Hematopoietic multipotent progenitor cell treated with erythropoietin and hydrocortisone succinate and interleukin-3 and kit ligand, for 17 days (in vitro differentiated cells): ENCODE data around the gene GPX4.

ENCODE experiments used
- DNase-seq: peaks from one replicate; pipeline ENCODE4 v3.0.0-alpha.2; 2015; ENCODE audit warnings: low spot score

GPX4 gene

DNA sequence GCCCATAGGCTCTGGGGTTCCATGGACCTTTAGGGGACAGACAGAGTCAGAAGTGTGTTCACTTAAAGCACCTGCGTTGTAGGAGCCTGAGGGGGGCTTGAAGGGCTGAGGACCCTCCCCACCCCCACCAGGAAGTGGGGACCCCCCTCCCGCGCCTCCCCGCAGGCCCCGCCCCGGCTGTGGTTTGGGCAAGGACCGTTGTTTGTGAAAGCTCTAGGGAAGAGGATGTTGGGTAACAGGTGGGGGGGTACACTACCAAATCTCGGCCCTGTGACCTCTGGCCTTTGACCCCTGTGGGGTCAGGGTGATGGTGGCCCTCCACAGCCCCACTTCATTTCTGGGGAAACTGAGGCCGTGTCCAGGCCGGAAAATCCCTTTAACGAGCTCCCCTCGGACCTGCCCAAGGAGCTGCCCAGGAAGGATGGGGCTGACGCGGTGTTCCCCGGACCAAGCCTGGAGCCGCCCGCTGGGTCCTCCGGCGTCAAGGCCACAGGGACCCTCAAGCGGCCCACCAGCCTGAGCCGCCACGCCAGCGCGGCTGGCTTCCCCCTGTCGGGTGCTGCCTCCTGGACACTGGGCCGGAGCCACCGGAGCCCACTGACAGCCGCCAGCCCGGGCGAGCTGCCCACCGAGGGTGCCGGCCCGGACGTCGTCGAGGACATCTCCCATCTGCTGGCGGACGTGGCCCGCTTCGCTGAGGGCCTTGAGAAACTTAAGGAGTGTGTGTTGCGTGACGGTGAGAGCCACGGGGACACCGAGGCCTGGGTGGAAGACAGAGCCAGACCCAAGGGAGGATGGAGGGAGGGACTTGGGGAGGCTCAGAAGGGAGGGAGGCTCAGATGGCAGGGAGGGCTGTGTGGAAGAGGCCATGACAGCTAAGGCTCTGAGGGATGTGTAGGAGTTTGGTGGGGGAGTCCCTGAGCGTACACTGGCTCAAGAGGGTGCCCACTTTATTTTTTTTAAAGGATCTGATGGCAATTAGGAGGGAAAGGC is 35.5 kb upstream of the GPX4 start:
- DNase-seq: no peak

DNA sequence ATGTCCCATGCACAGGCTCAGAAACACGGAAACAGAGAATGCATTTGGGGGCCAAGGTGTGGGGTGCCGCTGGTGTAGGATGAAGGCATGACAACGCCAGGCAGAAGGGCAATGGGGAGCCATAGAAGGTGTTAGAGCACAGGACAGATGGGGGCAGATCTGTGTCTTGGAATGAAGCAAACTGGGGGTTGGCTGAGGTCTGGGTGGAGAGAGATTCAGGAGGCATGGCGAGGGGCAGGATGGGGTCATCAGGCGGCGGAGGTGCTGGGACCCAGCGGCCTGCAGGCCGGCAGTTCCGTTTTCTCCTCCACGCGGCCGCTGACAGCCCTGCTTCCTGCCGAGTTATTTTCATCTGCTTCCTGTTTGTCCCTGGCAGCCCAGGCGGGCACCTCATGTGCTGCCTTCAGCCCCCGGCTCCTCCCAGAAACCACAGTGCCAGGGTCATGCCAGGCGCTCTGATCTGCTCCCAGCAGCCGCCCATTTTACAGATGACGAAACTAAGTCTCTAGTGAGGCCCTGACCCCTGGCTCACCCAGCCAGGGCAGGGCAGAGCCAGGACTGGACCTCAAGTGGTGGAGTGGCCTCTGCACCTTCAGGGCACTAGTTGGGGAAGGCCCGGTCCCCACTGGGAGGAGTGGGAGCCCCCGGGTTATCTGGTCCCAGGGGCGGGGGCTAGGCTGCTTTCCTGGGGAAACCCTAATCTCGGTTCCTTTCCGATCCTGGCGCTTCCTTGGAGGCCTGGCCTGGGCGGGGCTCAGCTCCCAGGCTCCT is 34.6 kb upstream of the GPX4 start:
- no peak for DNase-seq

DNA sequence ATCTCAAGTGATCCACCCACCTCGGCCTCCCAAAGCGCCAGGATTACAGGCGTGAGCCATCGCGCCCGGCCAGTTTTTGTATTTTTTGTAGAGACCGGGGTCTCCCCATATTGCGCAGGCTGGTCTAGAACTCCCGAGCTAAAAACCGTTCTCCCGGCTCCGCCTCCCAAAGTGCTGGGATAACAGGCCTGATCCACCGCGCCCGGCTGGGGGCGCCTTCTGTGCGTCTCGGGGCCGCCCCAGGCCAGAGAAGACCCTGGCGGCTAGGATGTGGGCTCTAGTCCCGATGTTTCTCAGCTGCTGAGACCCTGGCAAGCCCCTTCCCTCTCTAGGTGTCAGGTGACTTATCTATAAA is 33.2 kb upstream of the GPX4 start:
- DNase-seq: no peak

DNA sequence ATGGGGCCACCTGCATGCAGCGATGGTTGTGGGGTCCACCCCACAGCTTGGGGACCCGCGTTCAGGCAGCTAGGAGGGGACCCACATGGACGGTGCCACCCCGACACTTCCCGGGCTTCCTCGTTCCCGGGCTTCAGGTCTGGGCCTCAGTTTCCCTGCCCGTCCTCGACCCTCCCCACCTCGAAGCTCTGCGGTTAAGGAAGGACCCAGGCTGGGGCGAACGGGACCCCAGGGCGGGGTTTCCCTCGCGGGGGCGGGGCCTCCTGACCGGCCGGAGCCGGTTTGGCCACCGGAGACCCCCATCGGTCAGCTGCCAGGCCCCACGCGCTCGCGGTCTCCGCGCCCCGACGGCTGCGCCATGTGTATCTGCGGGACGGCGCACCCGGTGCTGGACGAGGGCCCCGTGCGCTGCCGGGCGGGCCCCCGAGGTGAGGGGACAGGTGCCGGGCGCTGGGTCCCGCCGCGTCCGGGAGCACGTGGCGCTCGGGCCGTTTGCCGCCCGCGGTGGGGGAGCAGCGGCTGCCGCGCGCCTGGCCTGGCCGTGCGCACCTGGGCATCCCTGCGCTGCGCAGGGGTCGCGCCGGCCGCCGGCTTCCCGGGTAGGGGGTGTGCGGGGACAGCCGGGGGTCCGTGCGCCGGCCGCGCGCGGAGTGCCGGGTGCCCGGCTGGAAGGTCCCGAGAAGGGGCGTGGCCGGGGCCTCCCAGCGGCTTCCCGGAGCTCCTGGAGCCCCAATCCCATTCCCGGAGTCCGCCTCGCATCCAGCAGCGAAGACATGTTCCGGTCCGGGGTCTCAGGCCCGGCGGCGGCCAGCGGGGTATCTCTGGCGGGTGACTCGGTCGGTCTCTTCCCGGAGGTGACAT is 32.6 kb upstream of the GPX4 start:
- DNase-seq: no peak

DNA sequence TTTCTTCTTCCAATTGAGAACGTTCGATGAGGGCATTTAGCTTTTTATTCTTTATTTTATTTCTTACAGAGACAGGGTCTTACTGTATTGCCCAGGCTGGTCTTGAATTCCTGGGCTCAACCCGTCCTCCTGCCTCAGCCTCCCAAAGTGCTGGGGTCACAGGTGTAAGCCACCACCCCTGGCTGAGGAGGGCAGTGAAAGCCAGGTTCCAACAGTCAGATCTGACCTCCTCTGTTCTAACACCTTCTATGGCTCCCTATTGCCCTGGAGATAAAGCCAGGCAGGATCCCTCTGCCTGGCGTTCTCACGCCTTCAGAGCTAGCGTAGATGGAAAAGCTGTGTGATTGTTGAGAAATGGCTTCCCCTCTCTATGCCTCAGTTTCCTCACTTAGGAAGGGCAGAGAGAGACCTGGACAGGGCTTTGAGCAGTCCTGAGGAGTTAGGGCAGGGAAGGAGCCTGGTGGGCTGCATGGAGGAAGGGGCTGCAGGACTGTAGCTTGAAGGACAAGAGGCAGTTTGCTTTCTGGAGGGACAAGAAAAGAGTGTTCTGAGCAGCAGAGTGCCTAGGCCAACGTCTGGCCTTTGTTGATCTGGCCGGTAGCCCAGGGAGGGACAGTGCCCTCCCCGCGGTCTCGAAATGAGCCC is 31.3 kb upstream of the GPX4 start:
- DNase-seq: no peak

DNA sequence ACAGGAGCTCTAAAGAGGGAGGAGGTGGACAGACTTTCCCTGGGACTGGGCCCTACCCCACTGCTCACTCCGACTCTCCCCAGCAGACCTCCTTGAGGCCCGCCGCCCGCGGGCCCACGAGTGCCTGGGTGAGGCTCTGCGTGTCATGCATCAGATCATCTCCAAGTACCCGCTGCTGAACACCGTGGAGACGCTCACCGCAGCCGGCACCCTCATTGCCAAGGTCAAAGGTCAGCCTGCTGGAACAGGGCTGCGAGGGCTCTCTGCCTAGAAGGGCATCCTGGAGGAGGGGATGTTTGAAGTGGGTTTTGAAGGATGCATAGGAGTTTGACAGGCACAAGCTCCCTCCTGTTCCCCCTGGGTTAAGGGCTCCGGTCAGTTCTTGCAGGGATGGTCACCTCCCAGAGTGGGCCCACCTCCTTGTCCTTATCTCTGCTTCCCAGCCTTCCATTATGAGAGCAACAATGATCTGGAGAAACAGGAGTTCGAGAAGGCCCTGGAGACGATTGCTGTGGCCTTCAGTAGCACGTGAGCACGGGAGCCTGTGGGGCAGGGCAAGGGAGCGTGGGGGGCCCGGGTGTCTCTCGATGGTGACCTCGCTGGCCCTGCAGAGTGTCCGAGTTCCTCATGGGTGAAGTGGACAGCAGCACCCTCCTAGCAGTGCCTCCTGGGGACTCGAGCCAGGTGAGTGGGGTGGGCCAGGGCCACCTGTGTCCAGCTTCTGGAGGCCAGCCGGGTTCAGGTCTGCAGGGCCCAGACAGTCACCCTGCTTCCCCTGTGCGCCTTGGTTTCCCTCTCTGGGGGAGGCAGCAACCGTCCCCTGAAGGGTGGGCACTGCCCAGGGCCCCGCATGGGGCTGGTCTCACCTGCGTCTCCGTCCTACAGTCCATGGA is 30.5 kb upstream of the GPX4 start:
- no peak for DNase-seq

DNA sequence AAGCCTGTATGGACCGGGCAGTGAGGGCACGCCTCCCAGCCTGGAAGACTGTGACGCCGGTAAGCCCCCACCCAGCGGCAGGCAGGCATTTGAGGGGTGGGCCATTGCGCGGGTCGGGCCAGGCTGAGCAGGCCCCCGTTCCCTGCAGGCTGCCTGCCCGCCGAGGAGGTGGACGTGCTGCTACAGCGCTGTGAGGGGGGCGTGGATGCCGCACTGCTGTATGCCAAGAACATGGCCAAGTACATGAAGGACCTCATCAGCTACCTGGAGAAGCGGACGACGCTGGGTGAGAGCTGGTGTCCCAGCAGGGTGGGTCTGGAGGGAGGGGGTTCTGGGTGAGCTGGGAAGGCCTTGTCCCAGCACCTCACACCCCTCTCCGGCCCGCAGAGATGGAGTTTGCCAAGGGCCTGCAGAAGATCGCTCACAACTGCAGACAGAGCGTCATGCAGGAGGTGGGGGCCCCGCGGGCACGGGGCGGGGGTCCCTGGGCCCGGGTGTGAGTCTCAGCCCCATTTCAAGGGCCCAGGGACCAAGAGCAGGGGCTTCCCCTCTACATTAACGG is 29.8 kb upstream of the GPX4 start:
- no peak for DNase-seq

DNA sequence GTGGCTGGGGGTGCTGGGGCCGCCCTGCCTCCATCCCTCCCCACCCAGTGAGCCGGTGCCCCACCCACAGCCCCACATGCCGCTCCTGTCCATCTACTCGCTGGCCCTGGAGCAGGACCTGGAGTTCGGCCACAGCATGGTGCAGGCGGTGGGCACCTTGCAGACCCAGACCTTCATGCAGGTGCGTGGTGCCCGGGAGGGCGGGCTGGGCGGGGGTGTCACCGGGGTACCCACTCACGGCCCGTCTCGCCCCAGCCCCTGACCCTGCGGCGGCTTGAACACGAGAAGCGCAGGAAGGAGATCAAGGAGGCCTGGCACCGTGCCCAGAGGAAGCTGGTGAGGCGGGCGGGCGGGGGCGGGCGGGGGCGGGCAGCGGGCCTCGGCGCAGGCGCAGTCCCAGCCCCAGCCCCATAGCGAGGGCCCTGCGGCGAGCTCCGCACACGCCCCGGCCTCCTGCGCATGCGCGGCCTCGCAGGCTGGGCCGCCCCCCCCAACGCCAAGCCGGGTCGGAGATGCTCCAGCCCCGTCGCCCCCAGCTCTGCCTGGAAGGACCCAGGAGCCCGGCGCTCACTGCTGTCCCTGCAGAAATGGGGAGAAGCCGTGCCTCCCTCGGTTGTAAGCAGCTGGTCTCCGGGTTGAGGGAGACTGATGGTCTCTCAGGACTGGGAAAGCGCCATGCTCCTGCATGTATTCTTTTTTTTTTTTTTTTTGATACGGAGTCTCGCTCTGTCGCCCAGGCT is 29.1 kb upstream of the GPX4 start:
- peak; percentile 85 for DNase-seq

DNA sequence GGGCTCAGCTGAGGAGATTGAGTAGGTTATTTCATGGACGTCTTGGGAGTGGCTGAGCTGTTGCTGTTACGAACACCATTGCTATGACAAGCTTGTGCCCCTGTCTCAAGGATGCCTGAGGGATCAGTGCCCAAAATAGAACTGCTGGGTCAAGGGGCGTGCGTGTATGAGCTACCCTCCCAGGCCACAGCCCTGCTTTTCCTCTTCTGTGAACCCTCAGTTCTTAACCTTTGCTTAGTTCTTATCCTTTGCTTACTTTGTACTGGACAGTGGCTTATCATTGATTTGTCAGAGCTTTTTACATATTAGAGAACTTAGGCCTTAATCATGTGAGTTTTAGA is 27.8 kb upstream of the GPX4 start:
- no peak for DNase-seq

DNA sequence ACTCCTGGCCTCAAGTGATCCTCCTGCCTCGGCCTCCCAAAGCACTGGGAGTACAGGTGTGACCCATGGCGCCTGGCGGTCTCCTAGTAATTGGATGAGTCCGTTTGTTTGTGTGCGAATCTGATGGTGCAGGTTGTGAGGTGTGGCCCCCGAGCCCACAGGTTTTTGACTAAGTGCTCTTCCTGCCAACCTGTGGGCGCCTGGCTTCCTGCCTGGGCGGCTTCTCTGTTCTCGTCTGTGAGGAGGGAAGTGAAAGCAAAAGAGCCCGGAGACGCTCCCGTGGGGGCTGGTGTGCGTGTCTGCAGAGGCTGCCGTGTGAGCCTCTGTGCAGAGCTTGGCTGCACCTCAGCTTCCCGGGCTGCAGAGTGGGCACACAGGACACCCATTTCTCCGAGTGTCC is 26.8 kb upstream of the GPX4 start:
- DNase-seq: no peak

DNA sequence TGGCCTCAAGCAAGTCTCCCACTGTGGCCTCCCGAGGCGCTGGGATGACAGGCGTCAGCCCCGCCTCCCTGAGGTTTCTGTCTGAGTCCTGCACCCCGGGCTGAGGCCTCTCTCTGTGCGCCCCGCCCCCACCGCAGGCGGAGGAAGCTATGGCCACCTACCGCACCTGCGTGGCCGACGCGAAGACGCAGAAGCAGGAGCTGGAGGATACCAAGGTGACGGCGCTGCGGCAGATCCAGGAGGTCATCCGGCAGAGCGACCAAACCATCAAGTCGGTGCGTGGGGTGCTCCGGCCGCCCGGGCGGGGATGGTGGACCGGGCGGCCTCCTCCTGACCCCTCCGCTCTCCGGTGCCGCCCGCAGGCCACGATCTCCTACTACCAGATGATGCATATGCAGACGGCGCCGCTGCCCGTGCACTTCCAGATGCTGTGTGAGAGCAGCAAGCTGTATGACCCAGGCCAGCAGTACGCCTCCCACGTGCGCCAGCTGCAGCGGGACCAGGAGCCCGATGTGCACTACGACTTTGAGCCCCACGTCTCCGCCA is 24.2 kb upstream of the GPX4 start:
- DNase-seq: no peak

DNA sequence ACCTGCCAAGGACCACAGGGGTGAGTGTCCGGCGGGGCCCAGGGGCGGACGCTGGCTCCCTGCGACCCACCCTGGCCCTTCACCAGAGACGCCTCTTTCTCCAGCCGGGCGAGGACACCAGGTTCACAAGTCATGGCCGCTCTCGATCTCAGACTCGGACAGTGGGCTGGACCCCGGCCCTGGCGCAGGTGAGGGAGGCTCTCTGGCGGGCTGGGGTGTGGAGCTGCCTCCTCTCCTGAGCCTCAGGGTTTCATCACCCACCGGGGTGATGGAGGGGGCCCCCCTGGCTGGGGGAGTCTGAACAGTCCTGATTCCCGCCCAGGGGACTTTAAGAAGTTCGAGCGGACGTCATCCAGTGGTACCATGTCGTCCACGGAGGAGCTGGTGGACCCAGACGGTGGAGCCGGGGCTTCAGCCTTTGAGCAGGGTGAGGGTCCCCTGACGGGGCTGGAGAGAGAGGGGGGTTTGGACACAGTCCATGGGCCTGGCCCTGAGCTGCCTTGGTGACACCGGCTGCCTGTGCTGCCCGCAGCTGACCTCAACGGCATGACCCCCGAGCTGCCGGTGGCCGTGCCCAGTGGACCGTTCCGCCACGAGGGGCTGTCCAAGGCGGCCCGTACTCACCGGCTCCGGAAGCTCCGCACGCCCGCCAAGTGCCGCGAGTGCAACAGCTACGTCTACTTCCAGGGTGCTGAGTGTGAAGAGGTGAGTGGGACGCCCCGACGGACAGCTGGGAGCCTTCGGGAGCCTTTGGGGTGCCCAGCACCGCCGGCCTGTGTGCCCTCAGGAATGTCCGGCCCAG is 23.2 kb upstream of the GPX4 start:
- no peak for DNase-seq

DNA sequence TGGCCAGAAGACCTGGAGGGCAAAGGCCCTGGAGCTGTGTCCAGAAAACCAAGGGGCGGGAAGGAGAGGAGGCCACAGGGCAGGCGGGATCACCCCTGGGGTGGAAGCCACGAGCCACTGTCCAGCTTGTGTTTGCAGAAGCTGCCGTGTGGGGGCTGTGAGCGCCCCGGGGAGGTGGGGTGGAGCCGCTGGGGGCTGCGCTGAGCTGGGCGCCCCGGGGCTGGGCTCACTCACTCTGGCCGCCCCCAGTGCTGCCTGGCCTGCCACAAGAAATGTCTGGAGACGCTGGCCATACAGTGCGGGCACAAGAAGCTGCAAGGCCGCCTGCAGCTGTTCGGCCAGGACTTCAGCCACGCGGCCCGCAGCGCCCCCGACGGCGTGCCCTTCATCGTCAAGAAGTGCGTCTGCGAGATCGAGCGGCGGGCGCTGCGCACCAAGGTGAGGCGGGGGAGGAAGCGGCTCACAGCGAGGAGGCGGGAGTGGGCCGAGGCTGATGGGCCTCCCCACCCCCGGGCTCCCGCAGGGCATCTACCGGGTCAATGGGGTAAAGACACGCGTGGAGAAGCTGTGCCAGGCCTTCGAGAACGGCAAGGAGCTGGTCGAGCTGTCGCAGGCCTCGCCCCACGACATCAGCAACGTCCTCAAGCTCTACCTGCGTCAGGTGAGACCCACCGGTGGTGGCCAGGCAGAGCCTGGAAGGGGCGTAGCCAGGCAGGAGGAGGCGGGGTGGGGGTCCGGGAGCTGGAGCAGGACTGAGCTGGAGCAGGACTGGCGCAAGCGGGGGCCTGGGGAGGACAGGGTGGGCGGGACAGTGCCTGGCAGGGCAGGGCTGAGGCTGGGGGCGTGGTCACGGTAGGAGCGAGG is 22.3 kb upstream of the GPX4 start:
- DNase-seq: no peak

DNA sequence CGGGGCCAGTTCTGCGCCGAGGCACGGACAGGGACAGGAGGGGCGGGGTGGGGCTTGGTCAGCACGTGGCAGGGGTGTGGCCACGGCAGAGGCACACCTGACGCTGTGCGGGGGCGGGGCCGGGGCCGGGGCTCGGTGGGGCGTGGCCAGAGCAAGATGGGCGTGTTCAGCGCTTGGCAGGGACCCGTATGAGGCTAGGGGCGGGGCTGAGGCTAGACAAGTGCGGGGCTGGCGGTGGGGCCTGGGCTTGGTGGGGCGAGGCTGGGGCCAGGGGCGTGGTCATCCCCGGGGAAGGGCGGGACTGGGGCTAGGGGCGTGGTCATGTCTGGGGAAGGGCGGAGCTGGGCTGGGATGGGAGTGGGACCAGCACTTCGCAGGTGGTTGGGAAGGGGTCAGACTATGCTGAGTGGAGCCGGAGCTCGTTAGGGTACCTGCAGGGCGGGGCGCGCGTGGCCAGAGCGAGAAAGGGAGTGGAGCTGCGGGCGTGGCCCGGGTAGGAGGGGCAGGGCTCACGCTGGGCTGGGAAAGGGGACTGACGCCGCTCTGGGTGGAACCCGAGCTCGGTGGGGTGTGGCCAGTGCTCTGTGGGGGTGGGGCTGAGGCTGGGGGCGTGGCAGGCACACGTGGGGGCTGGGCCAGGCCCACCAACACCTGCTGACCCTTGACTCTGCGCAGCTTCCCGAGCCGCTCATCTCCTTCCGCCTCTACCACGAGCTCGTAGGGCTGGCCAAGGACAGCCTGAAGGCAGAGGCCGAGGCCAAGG is 21.4 kb upstream of the GPX4 start:
- peak; percentile 61 for DNase-seq

DNA sequence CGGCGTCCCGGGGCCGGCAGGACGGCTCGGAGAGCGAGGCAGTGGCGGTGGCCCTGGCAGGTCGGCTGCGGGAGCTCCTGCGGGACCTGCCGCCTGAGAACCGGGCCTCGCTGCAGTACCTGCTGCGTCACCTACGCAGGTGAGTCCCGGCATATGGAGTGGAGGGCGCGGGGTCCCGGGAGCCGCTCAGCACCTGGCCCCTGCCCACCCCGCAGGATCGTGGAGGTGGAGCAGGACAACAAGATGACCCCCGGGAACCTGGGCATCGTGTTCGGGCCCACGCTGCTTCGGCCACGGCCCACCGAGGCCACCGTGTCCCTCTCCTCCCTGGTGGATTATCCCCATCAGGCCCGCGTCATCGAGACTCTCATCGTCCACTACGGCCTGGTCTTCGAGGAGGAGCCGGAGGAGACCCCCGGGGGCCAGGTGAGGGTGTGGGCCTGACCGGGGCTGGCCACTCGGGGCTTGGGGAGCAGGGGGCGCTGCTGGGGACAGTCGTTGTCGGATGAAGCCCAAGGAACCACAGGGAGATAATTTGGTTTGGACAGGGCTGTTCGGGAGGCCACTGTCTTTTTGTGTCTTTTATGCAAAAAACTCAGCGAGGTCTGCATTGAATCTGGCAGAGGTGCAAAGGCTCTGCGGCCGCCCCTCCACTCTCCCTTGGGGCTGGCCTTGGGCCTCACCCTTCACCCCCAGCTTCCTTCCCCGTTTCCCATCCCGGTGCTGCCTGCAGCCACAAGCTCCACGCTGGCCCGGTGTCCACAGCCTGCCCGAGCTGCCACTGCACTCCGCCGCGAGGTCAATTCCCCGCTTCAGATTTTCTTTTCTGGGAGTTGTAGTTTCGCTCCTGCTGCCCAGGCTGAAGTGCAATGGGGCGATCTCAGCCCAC is 20.6 kb upstream of the GPX4 start:
- no peak for DNase-seq
